ENCODE data around the gene RAB11FIP3.

Gene RAB11FIP3

GRCh38 chr16:527015-527903, 101.8 kb downstream of the RAB11FIP3 start, which contains the start of gene CAPN15:
CAPN15 (plus strand) TSS chr16:527712; CDS start chr16:546839, 19,127 bp downstream.
- H3K9me3 ChIP-seq (replicated peaks; ENCODE audit: low read length) = no peaks in the 10 kb centered on the region
- H3K4me1 ChIP-seq (ENCODE audit: control insufficient read depth, insufficient read depth, low read length) = peaks cover 47% of the 10 kb centered on the region
- peak within 1 kb of the TSS; percentile 95 for H3K4me3 ChIP-seq (ENCODE audit: low read length)
- H3K27me3 ChIP-seq (ENCODE audit: control insufficient read depth, insufficient read depth, low read length) = no peaks in the 10 kb centered on the region
- H3K4me2 ChIP-seq (ENCODE audit: low read length) = peak within 1 kb of the TSS; percentile 97
- H3K36me3 ChIP-seq (ENCODE audit: insufficient read depth, low read length) = peaks cover 10% of the 10 kb centered on the region
- H3K9ac ChIP-seq (ENCODE audit: low read depth, low read length) = peak within 1 kb of the TSS; percentile 90

- Histone ChIP-seq H3K27me3 (ENCODE audit: control insufficient read depth, insufficient read depth, low read length) (no peaks in the 10 kb centered on the region), H3K4me3 (ENCODE audit: low read length) (peak overlapping the region; percentile 95), H3K9me3 (replicated peaks; ENCODE audit: low read length) (no peaks in the 10 kb centered on the region), H3K36me3 (ENCODE audit: insufficient read depth, low read length) (peaks cover 10% of the 10 kb centered on the region), H3K4me1 (ENCODE audit: control insufficient read depth, insufficient read depth, low read length) (peaks cover 51% of the 10 kb centered on the region), H3K4me2 (ENCODE audit: low read length) (peak overlapping the region; percentile 97), H3K9ac (ENCODE audit: low read depth, low read length) (peak overlapping the region; percentile 90)
These were observed 102.9 kb downstream of the RAB11FIP3 start for GRCh38 chr16:528111-529011.

- peaks cover 59% of the 10 kb centered on the region for H3K4me1 ChIP-seq (ENCODE audit: control insufficient read depth, insufficient read depth, low read length)
- peak overlapping the region; percentile 97 for H3K4me2 ChIP-seq (ENCODE audit: low read length)
- H3K27me3 ChIP-seq (ENCODE audit: control insufficient read depth, insufficient read depth, low read length) = no peaks in the 10 kb centered on the region
- peak overlapping the region; percentile 90 for H3K9ac ChIP-seq (ENCODE audit: low read depth, low read length)
- H3K4me3 ChIP-seq (ENCODE audit: low read length) = peak overlapping the region; percentile 95
- H3K36me3 ChIP-seq (ENCODE audit: insufficient read depth, low read length) = peaks cover 10% of the 10 kb centered on the region
- H3K9me3 ChIP-seq (replicated peaks; ENCODE audit: low read length) = no peaks in the 10 kb centered on the region
These were observed 103.6 kb downstream of the RAB11FIP3 start for GRCh38 chr16:529012-529575.

- Histone ChIP-seq H3K4me1 (ENCODE audit: control insufficient read depth, insufficient read depth, low read length) (peaks cover 59% of the 10 kb centered on the region), H3K9ac (ENCODE audit: low read depth, low read length) (peak overlapping the region; percentile 90), H3K27me3 (ENCODE audit: control insufficient read depth, insufficient read depth, low read length) (no peaks in the 10 kb centered on the region), H3K9me3 (replicated peaks; ENCODE audit: low read length) (no peaks in the 10 kb centered on the region), H3K4me3 (ENCODE audit: low read length) (no peak overlapping the region), H3K4me2 (ENCODE audit: low read length) (peak overlapping the region; percentile 97), H3K36me3 (ENCODE audit: insufficient read depth, low read length) (peaks cover 10% of the 10 kb centered on the region)
These were observed 104.8 kb downstream of the RAB11FIP3 start for GRCh38 chr16:530111-530817.

GRCh38 chr16:531494-532125, 106.2 kb downstream of the RAB11FIP3 start:
- H3K36me3 ChIP-seq (ENCODE audit: insufficient read depth, low read length) = peaks cover 14% of the 10 kb centered on the region
- no peak overlapping the region for H3K9ac ChIP-seq (ENCODE audit: low read depth, low read length)
- H3K4me3 ChIP-seq (ENCODE audit: low read length) = no peak overlapping the region

GRCh38 chr16:533391-534123, 108.1 kb downstream of the RAB11FIP3 start:
- no peak overlapping the region for H3K9ac ChIP-seq (ENCODE audit: low read depth, low read length)
- H3K4me2 ChIP-seq (ENCODE audit: low read length) = peak overlapping the region; percentile 63
- H3K27me3 ChIP-seq (ENCODE audit: control insufficient read depth, insufficient read depth, low read length) = no peaks in the 10 kb centered on the region
- peaks cover 30% of the 10 kb centered on the region for H3K36me3 ChIP-seq (ENCODE audit: insufficient read depth, low read length)
- no peak overlapping the region for H3K4me3 ChIP-seq (ENCODE audit: low read length)
- H3K9me3 ChIP-seq (replicated peaks; ENCODE audit: low read length) = no peaks in the 10 kb centered on the region
- H3K4me1 ChIP-seq (ENCODE audit: control insufficient read depth, insufficient read depth, low read length) = peaks cover 55% of the 10 kb centered on the region

More at GRCh38 chr16:531494-532125, 106.2 kb downstream of the RAB11FIP3 start:
- H3K27me3 ChIP-seq (ENCODE audit: control insufficient read depth, insufficient read depth, low read length) = no peaks in the 10 kb centered on the region
- H3K4me2 ChIP-seq (ENCODE audit: low read length) = no peak overlapping the region
- H3K4me1 ChIP-seq (ENCODE audit: control insufficient read depth, insufficient read depth, low read length) = peaks cover 55% of the 10 kb centered on the region
- no peaks in the 10 kb centered on the region for H3K9me3 ChIP-seq (replicated peaks; ENCODE audit: low read length)

GRCh38 chr16:534135-534534, 108.7 kb downstream of the RAB11FIP3 start:
- peaks cover 30% of the 10 kb centered on the region for H3K36me3 ChIP-seq (ENCODE audit: insufficient read depth, low read length)
- peaks cover 54% of the 10 kb centered on the region for H3K4me1 ChIP-seq (ENCODE audit: control insufficient read depth, insufficient read depth, low read length)
- no peak overlapping the region for H3K4me3 ChIP-seq (ENCODE audit: low read length)
- no peaks in the 10 kb centered on the region for H3K27me3 ChIP-seq (ENCODE audit: control insufficient read depth, insufficient read depth, low read length)
- H3K4me2 ChIP-seq (ENCODE audit: low read length) = peak overlapping the region; percentile 63
- H3K9me3 ChIP-seq (replicated peaks; ENCODE audit: low read length) = no peaks in the 10 kb centered on the region
- H3K9ac ChIP-seq (ENCODE audit: low read depth, low read length) = no peak overlapping the region

GRCh38 chr16:534856-535445, 109.5 kb downstream of the RAB11FIP3 start:
- peaks cover 24% of the 10 kb centered on the region for H3K36me3 ChIP-seq (ENCODE audit: insufficient read depth, low read length)
- H3K4me1 ChIP-seq (ENCODE audit: control insufficient read depth, insufficient read depth, low read length) = peaks cover 54% of the 10 kb centered on the region
- no peaks in the 10 kb centered on the region for H3K27me3 ChIP-seq (ENCODE audit: control insufficient read depth, insufficient read depth, low read length)
- peak overlapping the region; percentile 72 for H3K4me2 ChIP-seq (ENCODE audit: low read length)
- no peaks in the 10 kb centered on the region for H3K9me3 ChIP-seq (replicated peaks; ENCODE audit: low read length)
- peak overlapping the region; percentile 27 for H3K9ac ChIP-seq (ENCODE audit: low read depth, low read length)
- peak overlapping the region; percentile 57 for H3K4me3 ChIP-seq (ENCODE audit: low read length)

GRCh38 chr16:535446-536405, 110.3 kb downstream of the RAB11FIP3 start:
- Histone ChIP-seq H3K36me3 (ENCODE audit: insufficient read depth, low read length) (peaks cover 21% of the 10 kb centered on the region), H3K4me3 (ENCODE audit: low read length) (peak overlapping the region; percentile 57), H3K9me3 (replicated peaks; ENCODE audit: low read length) (no peaks in the 10 kb centered on the region), H3K27me3 (ENCODE audit: control insufficient read depth, insufficient read depth, low read length) (no peaks in the 10 kb centered on the region), H3K4me1 (ENCODE audit: control insufficient read depth, insufficient read depth, low read length) (peaks cover 56% of the 10 kb centered on the region), H3K4me2 (ENCODE audit: low read length) (peak overlapping the region; percentile 72), H3K9ac (ENCODE audit: low read depth, low read length) (peak overlapping the region; percentile 27)
